Neural cell (in vitro differentiated cells): ENCODE data around the gene LRIT1.

Experiments used
- EZH2 ChIP-seq: fragments of 200-600, 300-800 bp; shearing (Covaris generic), sonication (generic); IDR thresholded peaks from 2 replicates; pipeline ENCODE4 v1.6.1; 2014; ENCODE audit warnings: antibody characterized with exemption, low read length, borderline replicate concordance, mild to moderate bottlenecking; ENCODE audit not compliant: insufficient read depth, poor library complexity, severe bottlenecking
- MXI1 ChIP-seq: fragments of 450-650 bp; conservative IDR thresholded peaks from 2 replicates; pipeline ENCODE4 v1.6.1; 2014; ENCODE audit warnings: antibody characterized with exemption, mild to moderate bottlenecking; ENCODE audit not compliant: poor library complexity, severe bottlenecking
- POLR2AphosphoS5 ChIP-seq: IDR thresholded peaks from 2 replicates; pipeline ENCODE4 v1.6.1; 2012
- RAD21 ChIP-seq: fragments of 450-650 bp; conservative IDR thresholded peaks from 2 replicates; pipeline ENCODE4 v1.6.1; 2014; ENCODE audit warnings: antibody characterized with exemption, mild to moderate bottlenecking, moderate library complexity
- SMC3 ChIP-seq: fragments of 450-650 bp; conservative IDR thresholded peaks from 2 replicates; pipeline ENCODE4 v1.6.1; 2014; ENCODE audit warnings: antibody characterized with exemption, mild to moderate bottlenecking, moderate library complexity; ENCODE audit not compliant: poor library complexity
- TAF1 ChIP-seq: IDR thresholded peaks from 2 replicates; pipeline ENCODE4 v1.6.1; 2012; ENCODE audit warnings: low read depth
- TF ChIP-seq, protein P1 (sequence below): fragments of 450-650 bp; IDR thresholded peaks from 2 replicates; pipeline ENCODE4 v1.5.1; 2014; ENCODE audit warnings: antibody characterized with exemption, mild to moderate bottlenecking, moderate library complexity; ENCODE audit not compliant: poor library complexity, severe bottlenecking
- TF ChIP-seq, protein P2 (sequence below): IDR thresholded peaks from 2 replicates; pipeline ENCODE4 v1.6.1; 2012; ENCODE audit warnings: borderline replicate concordance

- no peak for TF ChIP-seq POLR2AphosphoS5
- no peak for TF ChIP-seq MXI1
- TF ChIP-seq EZH2, result no peak
- TF ChIP-seq, protein P1, sequence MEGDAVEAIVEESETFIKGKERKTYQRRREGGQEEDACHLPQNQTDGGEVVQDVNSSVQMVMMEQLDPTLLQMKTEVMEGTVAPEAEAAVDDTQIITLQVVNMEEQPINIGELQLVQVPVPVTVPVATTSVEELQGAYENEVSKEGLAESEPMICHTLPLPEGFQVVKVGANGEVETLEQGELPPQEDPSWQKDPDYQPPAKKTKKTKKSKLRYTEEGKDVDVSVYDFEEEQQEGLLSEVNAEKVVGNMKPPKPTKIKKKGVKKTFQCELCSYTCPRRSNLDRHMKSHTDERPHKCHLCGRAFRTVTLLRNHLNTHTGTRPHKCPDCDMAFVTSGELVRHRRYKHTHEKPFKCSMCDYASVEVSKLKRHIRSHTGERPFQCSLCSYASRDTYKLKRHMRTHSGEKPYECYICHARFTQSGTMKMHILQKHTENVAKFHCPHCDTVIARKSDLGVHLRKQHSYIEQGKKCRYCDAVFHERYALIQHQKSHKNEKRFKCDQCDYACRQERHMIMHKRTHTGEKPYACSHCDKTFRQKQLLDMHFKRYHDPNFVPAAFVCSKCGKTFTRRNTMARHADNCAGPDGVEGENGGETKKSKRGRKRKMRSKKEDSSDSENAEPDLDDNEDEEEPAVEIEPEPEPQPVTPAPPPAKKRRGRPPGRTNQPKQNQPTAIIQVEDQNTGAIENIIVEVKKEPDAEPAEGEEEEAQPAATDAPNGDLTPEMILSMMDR, result no peak
- TF ChIP-seq TAF1, result no peak
- no peak for TF ChIP-seq SMC3
- TF ChIP-seq RAD21, result no peak
- TF ChIP-seq, protein P2, sequence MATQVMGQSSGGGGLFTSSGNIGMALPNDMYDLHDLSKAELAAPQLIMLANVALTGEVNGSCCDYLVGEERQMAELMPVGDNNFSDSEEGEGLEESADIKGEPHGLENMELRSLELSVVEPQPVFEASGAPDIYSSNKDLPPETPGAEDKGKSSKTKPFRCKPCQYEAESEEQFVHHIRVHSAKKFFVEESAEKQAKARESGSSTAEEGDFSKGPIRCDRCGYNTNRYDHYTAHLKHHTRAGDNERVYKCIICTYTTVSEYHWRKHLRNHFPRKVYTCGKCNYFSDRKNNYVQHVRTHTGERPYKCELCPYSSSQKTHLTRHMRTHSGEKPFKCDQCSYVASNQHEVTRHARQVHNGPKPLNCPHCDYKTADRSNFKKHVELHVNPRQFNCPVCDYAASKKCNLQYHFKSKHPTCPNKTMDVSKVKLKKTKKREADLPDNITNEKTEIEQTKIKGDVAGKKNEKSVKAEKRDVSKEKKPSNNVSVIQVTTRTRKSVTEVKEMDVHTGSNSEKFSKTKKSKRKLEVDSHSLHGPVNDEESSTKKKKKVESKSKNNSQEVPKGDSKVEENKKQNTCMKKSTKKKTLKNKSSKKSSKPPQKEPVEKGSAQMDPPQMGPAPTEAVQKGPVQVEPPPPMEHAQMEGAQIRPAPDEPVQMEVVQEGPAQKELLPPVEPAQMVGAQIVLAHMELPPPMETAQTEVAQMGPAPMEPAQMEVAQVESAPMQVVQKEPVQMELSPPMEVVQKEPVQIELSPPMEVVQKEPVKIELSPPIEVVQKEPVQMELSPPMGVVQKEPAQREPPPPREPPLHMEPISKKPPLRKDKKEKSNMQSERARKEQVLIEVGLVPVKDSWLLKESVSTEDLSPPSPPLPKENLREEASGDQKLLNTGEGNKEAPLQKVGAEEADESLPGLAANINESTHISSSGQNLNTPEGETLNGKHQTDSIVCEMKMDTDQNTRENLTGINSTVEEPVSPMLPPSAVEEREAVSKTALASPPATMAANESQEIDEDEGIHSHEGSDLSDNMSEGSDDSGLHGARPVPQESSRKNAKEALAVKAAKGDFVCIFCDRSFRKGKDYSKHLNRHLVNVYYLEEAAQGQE, result no peak
Observed at GRCh38 chr10:84238909-84239308, 2.4 kb downstream of the LRIT1 start.
